ENCODE measurements around the gene ANKRD66.
"Not testable (repeated sequence)": the region's sequence is repeated elsewhere in the genome, so short reads cannot be mapped to it uniquely, and the experiment has no call there.

ANKRD66 gene

GRCh38 chr6:46758960-46759753, 12.4 kb downstream of the ANKRD66 start:
- Histone ChIP-seq H3F3A (ENCODE audit: low read depth) (no peaks in the 10 kb centered on the region), H3K4me3 (ENCODE audit: low read length, poor library complexity, severe bottlenecking) (no peak overlapping the region), H3K4me2 (ENCODE audit: low read depth, low read length, poor library complexity, severe bottlenecking) (no peak overlapping the region), H3K36me3 (ENCODE audit: insufficient read depth, low read length) (no peaks in the 10 kb centered on the region), H3K4me1 (ENCODE audit: insufficient read depth, low read length, poor library complexity, severe bottlenecking) (no peaks in the 10 kb centered on the region), H2AFZ (ENCODE audit: low read length) (no peak overlapping the region), H3K79me2 (ENCODE audit: insufficient read depth, low read length) (no peaks in the 10 kb centered on the region), H3K27me3 (ENCODE audit: insufficient read depth, low read length, poor library complexity, severe bottlenecking) (no peaks in the 10 kb centered on the region), H3K9ac (ENCODE audit: low read depth, low read length, poor library complexity, severe bottlenecking) (no peak overlapping the region), H4K20me1 (ENCODE audit: insufficient read depth, low read length, poor library complexity, severe bottlenecking) (no peaks in the 10 kb centered on the region), H3K9me3 (ENCODE audit: insufficient read depth, low read depth, low read length) (no peaks in the 10 kb centered on the region), H3K9me2 (replicated peaks; ENCODE audit: low read depth, low read length) (no peaks in the 10 kb centered on the region)
- TF ChIP-seq EZH2phosphoT487 (IDR thresholded peaks at IDR 0.05; ENCODE audit: borderline replicate concordance) = no peak
- TF ChIP-seq, protein P1, sequence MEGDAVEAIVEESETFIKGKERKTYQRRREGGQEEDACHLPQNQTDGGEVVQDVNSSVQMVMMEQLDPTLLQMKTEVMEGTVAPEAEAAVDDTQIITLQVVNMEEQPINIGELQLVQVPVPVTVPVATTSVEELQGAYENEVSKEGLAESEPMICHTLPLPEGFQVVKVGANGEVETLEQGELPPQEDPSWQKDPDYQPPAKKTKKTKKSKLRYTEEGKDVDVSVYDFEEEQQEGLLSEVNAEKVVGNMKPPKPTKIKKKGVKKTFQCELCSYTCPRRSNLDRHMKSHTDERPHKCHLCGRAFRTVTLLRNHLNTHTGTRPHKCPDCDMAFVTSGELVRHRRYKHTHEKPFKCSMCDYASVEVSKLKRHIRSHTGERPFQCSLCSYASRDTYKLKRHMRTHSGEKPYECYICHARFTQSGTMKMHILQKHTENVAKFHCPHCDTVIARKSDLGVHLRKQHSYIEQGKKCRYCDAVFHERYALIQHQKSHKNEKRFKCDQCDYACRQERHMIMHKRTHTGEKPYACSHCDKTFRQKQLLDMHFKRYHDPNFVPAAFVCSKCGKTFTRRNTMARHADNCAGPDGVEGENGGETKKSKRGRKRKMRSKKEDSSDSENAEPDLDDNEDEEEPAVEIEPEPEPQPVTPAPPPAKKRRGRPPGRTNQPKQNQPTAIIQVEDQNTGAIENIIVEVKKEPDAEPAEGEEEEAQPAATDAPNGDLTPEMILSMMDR (conservative IDR thresholded peaks at IDR 0.05; ENCODE audit: low read length) = no peak

- H3K36me3 ChIP-seq (ENCODE audit: insufficient read depth, low read length) = no peaks in the 10 kb centered on the region
- H3K4me1 ChIP-seq (ENCODE audit: insufficient read depth, low read length, poor library complexity, severe bottlenecking) = no peaks in the 10 kb centered on the region
- TF ChIP-seq EZH2phosphoT487 (IDR thresholded peaks at IDR 0.05; ENCODE audit: borderline replicate concordance) = no peak
- TF ChIP-seq, protein P1 (conservative IDR thresholded peaks at IDR 0.05; ENCODE audit: low read length) = no peak
- no peaks in the 10 kb centered on the region for H4K20me1 ChIP-seq (ENCODE audit: insufficient read depth, low read length, poor library complexity, severe bottlenecking)
- H3K4me3 ChIP-seq (ENCODE audit: low read length, poor library complexity, severe bottlenecking) = no peak overlapping the region
- H3K9me2 ChIP-seq (replicated peaks; ENCODE audit: low read depth, low read length) = no peaks in the 10 kb centered on the region
- H3K27me3 ChIP-seq (ENCODE audit: insufficient read depth, low read length, poor library complexity, severe bottlenecking) = no peaks in the 10 kb centered on the region
- no peaks in the 10 kb centered on the region for H3K79me2 ChIP-seq (ENCODE audit: insufficient read depth, low read length)
- no peak overlapping the region for H3K9ac ChIP-seq (ENCODE audit: low read depth, low read length, poor library complexity, severe bottlenecking)
- H3K4me2 ChIP-seq (ENCODE audit: low read depth, low read length, poor library complexity, severe bottlenecking) = no peak overlapping the region
- no peaks in the 10 kb centered on the region for H3K9me3 ChIP-seq (ENCODE audit: insufficient read depth, low read depth, low read length)
- H3F3A ChIP-seq (ENCODE audit: low read depth) = no peaks in the 10 kb centered on the region
- H2AFZ ChIP-seq (ENCODE audit: low read length) = no peak overlapping the region
Observed at GRCh38 chr6:46760925-46761324, 14.2 kb downstream of the ANKRD66 start.

DNA sequence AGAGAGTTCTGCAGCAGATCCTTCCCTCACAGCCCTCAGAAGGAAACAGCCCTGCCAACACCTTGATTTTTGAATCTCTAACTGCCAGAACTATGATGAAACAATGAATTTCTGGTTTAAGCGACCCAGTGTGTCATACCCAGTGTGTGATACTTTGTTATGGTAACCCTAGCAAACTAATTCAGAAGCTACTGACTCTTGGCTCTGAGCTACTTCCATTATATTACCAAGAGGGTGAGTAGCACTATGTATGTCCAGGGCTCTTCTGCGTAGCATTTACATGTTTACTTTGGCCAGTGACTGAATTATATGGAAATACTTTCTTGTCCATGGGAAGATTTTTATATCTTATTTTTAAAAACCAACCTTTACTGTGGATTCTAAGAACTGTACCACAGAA, 16.7 kb downstream of the ANKRD66 start:
- Histone ChIP-seq H3K36me3 (ENCODE audit: insufficient read depth, low read length) (no peaks in the 10 kb centered on the region), H3K4me3 (ENCODE audit: low read length, poor library complexity, severe bottlenecking) (no peak overlapping the region), H3K4me1 (ENCODE audit: insufficient read depth, low read length, poor library complexity, severe bottlenecking) (no peaks in the 10 kb centered on the region), H3F3A (ENCODE audit: low read depth) (no peaks in the 10 kb centered on the region), H2AFZ (ENCODE audit: low read length) (no peak overlapping the region), H3K9ac (ENCODE audit: low read depth, low read length, poor library complexity, severe bottlenecking) (no peak overlapping the region), H3K27me3 (ENCODE audit: insufficient read depth, low read length, poor library complexity, severe bottlenecking) (no peaks in the 10 kb centered on the region), H3K9me2 (replicated peaks; ENCODE audit: low read depth, low read length) (no peaks in the 10 kb centered on the region), H3K4me2 (ENCODE audit: low read depth, low read length, poor library complexity, severe bottlenecking) (no peak overlapping the region), H3K79me2 (ENCODE audit: insufficient read depth, low read length) (no peaks in the 10 kb centered on the region), H4K20me1 (ENCODE audit: insufficient read depth, low read length, poor library complexity, severe bottlenecking) (no peaks in the 10 kb centered on the region), H3K9me3 (ENCODE audit: insufficient read depth, low read depth, low read length) (no peaks in the 10 kb centered on the region)
- TF ChIP-seq, protein P1 (conservative IDR thresholded peaks at IDR 0.05; ENCODE audit: low read length) = no peak
- TF ChIP-seq EZH2phosphoT487 (IDR thresholded peaks at IDR 0.05; ENCODE audit: borderline replicate concordance) = no peak

- H3K79me2 ChIP-seq (ENCODE audit: insufficient read depth, low read length); H3K9me3 ChIP-seq (ENCODE audit: insufficient read depth, low read depth, low read length); H4K20me1 ChIP-seq (ENCODE audit: insufficient read depth, low read length, poor library complexity, severe bottlenecking); H3F3A ChIP-seq (ENCODE audit: low read depth); H3K4me3 ChIP-seq (ENCODE audit: low read length, poor library complexity, severe bottlenecking); H2AFZ ChIP-seq (ENCODE audit: low read length); H3K9me2 ChIP-seq (replicated peaks; ENCODE audit: low read depth, low read length); H3K27me3 ChIP-seq (ENCODE audit: insufficient read depth, low read length, poor library complexity, severe bottlenecking); H3K36me3 ChIP-seq (ENCODE audit: insufficient read depth, low read length); H3K4me1 ChIP-seq (ENCODE audit: insufficient read depth, low read length, poor library complexity, severe bottlenecking); H3K9ac ChIP-seq (ENCODE audit: low read depth, low read length, poor library complexity, severe bottlenecking); H3K4me2 ChIP-seq (ENCODE audit: low read depth, low read length, poor library complexity, severe bottlenecking): not testable (repeated sequence)
Observed at GRCh38 chr6:46764280-46764679, 17.5 kb downstream of the ANKRD66 start.
